GM12891 (cell line): Measurements from ENCODE around the gene GM2A. TPM values are rescaled to one million over a fixed set of nuclear protein-coding genes. Genes with fewer than 3 reads are reported as not detected.

ENCODE experiments used
- DNase-seq: peaks from one replicate; pipeline ENCODE4 v3.0.0; 2011; ENCODE audit warnings: low spot score; ENCODE audit not compliant: insufficient read length
- FAIRE-seq: peaks from 2 replicates; lab custom pipeline; 2011; peaks lifted over from hg19 to GRCh38; lab: Jason Lieb, UNC
- PAX5 ChIP-seq: IDR thresholded peaks from 2 replicates; pipeline ENCODE4 v1.6.1; 2011; ENCODE audit warnings: low read length, moderate library complexity, mild to moderate bottlenecking; ENCODE audit not compliant: insufficient read depth, severe bottlenecking
- POLR2A ChIP-seq: IDR thresholded peaks from 2 replicates; pipeline ENCODE4 v1.6.1; 2011; ENCODE audit warnings: low read depth, low read length, control low read depth
- POLR2AphosphoS5 ChIP-seq: IDR thresholded peaks from 2 replicates; pipeline ENCODE4 v1.6.1; 2011; ENCODE audit warnings: low read depth, low read length, control low read depth
- POU2F2 ChIP-seq: IDR thresholded peaks from 2 replicates; pipeline ENCODE4 v1.6.1; 2011; ENCODE audit warnings: low read depth, mild to moderate bottlenecking, control low read depth, low read length, moderate library complexity
- SPI1 ChIP-seq: IDR thresholded peaks from 2 replicates; pipeline ENCODE4 v1.6.1; 2011; ENCODE audit warnings: low read depth, low read length, control low read depth
- TAF1 ChIP-seq: IDR thresholded peaks from 2 replicates; pipeline ENCODE4 v1.6.1; 2011; ENCODE audit warnings: low read depth, low read length, control low read depth
- polyA plus RNA-seq: library from polyadenylated mRNA; unstranded; fragments of >200 nt; gene quantifications from one replicate; pipeline ENCODE4 v1.2.1, GENCODE V29; 2012; ENCODE audit warnings: low read depth, missing spikeins, inconsistent platforms; ENCODE audit not compliant: missing spikeins

Gene GM2A
- polyA plus RNA-seq, result 67.3 TPM

DNA sequence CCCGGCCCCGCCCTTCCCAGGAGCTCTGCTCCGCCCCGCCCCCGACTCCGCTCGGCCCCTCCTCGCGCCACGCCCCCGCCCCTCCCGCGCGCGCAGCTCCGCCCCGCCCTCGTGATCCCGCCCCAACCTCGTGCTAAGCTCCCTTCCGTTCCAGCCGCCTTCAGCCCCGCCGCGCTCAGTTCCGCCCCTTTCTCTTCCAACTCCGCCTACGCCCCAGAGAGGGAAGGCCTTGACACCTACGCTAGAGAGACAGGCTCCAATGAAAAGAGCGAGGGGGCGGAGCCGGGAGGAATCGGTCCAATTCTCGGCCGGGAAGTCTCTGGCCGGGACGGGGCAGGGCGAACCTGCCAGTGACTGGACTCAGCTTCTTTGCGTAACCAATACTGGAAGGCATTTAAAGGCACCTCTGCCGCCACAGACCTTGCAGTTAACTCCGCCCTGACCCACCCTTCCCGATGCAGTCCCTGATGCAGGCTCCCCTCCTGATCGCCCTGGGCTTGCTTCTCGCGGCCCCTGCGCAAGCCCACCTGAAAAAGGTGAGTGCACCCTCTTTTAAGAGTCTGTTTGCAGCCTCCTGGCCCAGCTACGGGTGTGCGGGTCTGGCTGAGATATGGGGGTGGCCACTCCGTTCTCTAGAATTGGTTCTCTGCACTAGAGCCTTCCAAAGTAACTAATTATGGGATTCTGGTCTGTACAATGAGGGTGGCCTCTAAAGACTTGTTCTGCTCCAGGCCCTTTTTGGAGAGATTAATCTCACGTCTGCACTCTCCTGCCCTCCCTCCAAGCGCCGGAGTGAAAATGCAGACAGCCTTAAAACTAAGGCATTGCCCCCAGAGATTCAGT lies at the start of gene GM2A:
Gene GM2A (plus strand): TSS at position 424 of the 843 bp plus-strand sequence. CDS start 32 bp downstream, at position 456.
- peak; percentile 73 for DNase-seq
- TF ChIP-seq TAF1 (peak; percentile 82), POLR2A (peak; percentile 95), PAX5 (no peak), POLR2AphosphoS5 (peak; percentile 94), POU2F2 (no peak), SPI1 (peak; percentile 71)
- peak; percentile 99 for FAIRE-seq

DNA sequence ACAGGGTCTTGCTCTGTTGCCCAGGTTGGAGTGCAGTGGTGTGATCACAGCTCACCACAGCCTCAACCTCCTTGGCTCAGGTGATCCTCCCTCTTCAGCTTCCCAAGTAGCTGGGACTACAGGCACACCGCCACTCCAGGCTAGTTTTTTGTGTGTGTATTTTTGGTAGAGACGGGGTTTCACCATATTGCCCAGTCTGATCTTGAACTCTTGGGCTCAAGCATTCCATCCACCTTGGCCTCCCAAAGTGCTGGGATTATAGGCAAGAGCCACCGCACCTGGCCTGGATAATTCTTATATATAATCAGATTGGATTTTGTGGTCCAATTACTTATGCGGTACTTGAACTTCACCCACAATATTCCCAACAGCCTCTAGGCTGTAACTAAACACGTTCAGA lies 48.9 kb upstream of the GM2A start:
- TF ChIP-seq POLR2AphosphoS5 (no peak), TAF1 (no peak), SPI1 (no peak), POLR2A (no peak), POU2F2 (no peak), PAX5 (no peak)
- no peak for FAIRE-seq
- DNase-seq, result no peak

DNA sequence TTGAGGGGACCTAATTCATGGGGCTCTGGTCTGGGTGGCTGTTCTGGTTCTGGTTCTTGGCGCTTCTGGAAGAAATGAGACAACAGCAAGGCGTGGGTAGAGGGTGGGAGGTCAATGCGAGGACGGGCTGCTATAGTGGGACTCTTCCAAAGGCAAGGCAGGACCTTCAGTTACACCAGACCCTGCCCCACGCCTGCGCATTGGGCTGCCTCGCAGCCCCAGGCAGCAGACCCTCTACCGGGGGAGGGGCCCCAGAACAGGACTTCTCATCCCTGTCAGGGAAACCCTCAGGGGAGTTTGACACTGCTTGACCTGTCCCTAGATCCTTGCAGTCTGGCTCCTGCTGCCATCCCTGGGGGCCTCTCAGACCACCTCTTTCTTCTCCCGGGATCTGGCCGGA lies 47.6 kb upstream of the GM2A start:
- no peak for DNase-seq
- TF ChIP-seq SPI1, result no peak
- TF ChIP-seq POLR2A, result no peak
- TF ChIP-seq PAX5, result no peak
- TF ChIP-seq POLR2AphosphoS5, result no peak
- no peak for TF ChIP-seq POU2F2
- TF ChIP-seq TAF1, result no peak
- no peak for FAIRE-seq

DNA sequence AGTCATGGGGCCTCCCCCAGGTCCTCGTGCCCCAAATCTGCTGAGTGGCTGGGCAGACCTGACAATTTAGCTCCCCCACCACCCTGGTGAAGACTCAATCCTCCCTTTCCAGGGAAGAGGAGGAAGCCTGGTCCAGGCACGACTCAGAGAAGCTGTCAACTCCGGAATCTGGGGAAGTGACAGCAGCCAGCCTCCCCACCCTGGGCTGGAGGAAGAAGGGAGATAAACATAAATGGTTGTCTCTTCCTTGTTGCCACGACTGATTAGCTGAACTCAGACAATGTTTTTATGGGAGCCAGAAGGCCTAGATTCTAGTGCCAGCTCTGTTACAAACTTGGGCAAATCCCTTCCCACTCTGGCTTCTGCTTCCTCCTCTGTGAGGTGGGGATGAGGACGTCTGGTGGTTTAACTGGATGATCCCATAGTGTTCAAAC lies 44.5 kb upstream of the GM2A start:
- TF ChIP-seq POLR2AphosphoS5 (no peak), PAX5 (no peak), TAF1 (no peak), POLR2A (no peak), SPI1 (no peak), POU2F2 (no peak)
- no peak for FAIRE-seq
- DNase-seq, result no peak

DNA sequence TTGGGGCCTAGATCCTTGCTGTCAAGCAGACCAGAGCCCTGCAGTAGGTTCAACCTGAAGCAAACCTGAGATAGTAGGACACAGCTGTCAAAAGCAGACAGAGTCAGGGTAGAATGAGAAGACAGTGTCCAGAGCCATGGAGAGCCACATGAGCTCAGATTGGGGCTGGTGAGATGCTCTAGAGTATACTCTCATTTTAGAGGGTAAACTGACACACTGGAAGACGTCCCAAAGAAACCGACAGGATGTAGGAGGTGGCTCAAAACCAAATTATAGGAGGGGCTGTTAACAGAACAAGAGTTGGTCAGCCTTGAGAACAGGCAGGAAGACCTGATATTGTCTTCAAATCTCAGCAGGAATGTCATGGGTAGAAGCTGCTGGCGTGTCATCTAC lies 40.6 kb upstream of the GM2A start:
- TF ChIP-seq POLR2A, result peak; percentile 50; the same call in 1 of the 2 replicates
- TF ChIP-seq SPI1, result no peak
- TF ChIP-seq PAX5, result no peak
- TF ChIP-seq TAF1, result no peak
- TF ChIP-seq POLR2AphosphoS5, result no peak; the same call in 1 of the 2 replicates
- DNase-seq (no peak), FAIRE-seq (peak; percentile 80)

DNA sequence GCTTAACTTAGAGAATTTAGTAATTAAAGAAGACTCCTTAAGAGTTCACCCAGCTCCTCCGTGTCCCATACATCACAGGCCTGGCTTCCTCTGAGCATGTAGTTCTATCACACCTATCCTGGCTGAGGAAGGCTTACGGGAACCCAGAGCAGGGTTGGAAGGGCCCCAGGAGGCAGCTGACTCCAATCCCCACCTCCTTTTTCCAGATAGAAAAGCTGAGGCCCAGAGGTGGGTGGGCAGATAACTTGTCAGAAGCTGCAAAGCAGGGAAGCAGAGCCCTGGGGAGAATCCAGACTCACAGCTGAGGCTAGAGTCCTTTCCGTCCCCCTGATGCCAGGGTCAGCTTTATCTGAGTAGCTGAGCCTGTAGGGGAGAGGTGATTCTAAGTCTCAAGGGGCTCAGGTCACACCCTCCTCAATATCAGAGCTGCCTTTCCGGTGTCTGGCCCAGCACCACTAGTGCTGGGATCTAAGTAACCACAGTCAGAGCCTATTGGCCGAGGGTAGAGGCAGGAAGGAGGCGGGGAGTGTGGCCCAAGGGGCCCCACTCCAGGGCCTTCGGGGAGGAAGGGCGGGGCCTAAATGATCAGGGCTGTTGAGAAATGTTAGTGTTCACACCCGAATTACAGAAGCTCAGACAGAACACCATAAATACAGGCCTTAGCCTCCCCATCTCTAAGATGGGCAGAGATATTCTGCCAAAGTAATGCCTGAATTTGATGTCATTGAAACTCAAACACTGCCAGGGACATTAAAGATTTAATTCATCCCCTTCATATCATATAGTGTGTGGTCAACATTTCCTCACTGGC lies 39.0 kb upstream of the GM2A start:
- no peak for TF ChIP-seq PAX5
- TF ChIP-seq POU2F2, result peak; percentile 67
- TF ChIP-seq POLR2A, result peak; percentile 95
- TF ChIP-seq SPI1, result no peak
- TF ChIP-seq POLR2AphosphoS5, result peak; percentile 94
- TF ChIP-seq TAF1, result peak; percentile 90
- no peak for FAIRE-seq
- peak; percentile 66 for DNase-seq

DNA sequence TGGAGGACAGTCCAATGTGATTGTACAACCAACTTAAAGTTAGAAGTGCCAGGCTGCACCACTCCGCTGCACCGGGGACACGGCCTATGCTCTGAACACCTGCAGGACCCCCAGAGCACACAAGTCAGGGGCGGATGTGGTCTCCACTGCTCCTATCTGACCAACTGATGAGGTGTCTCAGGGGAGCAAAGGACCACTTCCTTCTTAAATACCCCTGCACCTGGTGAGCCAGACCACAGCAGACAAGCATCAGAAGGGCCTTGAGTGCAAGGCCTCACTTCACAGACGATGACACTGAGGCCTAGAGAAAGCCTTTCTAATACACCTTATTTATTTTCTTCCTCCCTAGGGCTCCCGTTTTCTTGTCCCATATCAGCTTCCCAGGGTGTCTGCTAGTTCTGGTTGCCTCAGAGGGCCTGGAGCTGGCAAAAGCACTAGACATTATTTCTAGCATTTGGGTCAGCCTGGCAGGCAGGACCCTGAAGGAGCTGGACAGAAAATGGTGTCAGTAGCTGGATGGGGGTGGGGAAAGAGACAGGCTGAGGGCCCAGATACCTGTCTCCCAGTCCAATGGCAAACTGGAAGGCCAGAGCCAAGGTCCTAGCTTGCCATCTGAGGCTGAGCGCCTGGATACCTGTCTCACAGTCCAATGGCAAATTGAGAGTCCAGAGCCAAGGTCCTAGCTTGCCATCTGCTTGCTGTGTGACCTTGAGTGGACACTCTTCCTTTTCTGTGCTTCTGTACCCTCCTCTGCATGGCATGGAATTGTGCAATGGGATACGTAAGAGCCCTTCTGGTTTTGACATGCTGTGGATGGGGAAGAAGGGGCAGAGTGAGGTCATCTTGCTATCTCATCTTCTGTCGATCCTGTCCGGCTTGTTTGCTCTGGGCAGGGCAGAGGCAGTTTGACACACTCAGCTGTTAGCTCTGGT lies 38.1 kb upstream of the GM2A start:
- peak; percentile 43 for DNase-seq
- peak; percentile 85 for TF ChIP-seq POLR2A
- TF ChIP-seq TAF1, result 0 out of 2 replicates have a peak, but pooled peaks have one; percentile 51
- TF ChIP-seq SPI1, result peak; percentile 93
- TF ChIP-seq POU2F2, result peak; percentile 72
- TF ChIP-seq POLR2AphosphoS5, result no peak; the same call in none of the 2 replicates
- TF ChIP-seq PAX5, result peak; percentile 36
- peak; percentile 98 for FAIRE-seq

DNA sequence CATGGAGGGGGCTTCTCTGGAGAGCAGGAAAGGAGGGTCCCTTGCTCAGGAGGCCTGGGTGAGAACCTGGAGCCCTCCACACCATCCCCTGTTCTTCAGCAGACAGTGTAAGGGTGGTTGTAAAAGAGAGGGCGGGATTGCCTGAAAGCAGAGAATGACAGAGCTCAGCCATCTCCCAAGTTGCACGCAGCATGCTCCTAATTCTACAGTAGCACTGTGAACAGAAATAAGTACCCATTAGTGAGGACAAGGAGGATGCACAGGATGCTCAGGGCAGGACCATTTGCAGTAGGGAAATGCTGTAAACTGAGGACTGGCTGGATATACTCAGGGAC lies 37.5 kb upstream of the GM2A start:
- TF ChIP-seq POLR2AphosphoS5, result no peak
- TF ChIP-seq POU2F2, result no peak
- TF ChIP-seq TAF1, result no peak
- no peak for TF ChIP-seq PAX5
- TF ChIP-seq POLR2A, result no peak
- no peak for TF ChIP-seq SPI1
- peak; percentile 16 for FAIRE-seq
- no peak for DNase-seq

DNA sequence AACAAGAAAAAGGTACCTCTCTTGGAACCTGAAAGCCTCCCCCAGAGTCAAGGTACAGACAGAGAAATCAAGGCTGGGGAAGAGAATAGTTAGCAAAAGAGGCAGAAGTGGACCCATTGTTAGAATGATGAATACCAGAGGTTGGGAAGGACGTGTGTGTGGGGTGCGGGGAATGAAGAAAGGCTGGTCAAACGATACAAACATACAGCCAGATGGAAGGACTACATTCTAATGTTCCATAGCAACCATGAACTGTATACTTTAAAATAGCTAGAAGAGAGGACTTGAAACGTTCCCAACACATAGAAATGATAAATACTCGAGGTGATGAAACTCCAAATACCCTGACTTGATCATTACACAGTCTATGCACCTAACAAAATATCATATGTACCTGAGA lies 36.2 kb upstream of the GM2A start:
- TF ChIP-seq POLR2A, result no peak
- TF ChIP-seq POLR2AphosphoS5, result no peak
- TF ChIP-seq PAX5, result no peak
- no peak for TF ChIP-seq SPI1
- no peak for TF ChIP-seq TAF1
- peak; percentile 5 for FAIRE-seq
- DNase-seq, result no peak

DNA sequence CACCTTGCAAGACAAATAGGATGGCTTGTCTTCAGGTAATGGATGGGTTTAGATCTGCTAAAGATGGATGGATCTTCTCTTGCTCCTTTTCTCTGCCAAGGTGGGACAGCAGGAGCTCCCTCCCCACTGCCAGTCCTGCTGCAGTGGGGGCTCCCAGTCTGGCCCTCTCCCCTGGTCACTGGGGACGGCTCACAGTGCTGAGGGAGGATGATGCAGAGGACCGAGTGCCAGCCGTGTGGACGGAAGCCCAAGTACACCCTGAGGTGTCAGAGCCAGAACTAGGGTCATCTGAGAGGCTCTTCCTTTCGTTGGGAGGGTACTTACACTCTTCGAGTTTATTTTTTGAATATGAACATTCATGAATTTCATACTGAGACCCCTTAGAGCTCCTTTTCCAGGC lies 34.8 kb upstream of the GM2A start:
- no peak for FAIRE-seq
- no peak for DNase-seq
- no peak for TF ChIP-seq PAX5
- no peak for TF ChIP-seq POU2F2
- no peak for TF ChIP-seq SPI1
- TF ChIP-seq POLR2A, result no peak
- no peak for TF ChIP-seq POLR2AphosphoS5
- TF ChIP-seq TAF1, result no peak
